HepG2 (cell line): ENCODE results near the gene ALG13. TPM values are rescaled to one million over a fixed set of nuclear protein-coding genes. Genes with fewer than 3 reads are reported as not detected.
A peak's percentile ranks its signal among the peaks of the same experiment; 100 is the strongest.

ENCODE experiments used
- ATF7-NPFF ChIP-seq: sonication (generic); formaldehyde crosslinking; IDR thresholded peaks from 2 replicates; pipeline ENCODE4 v1.8.1; 2023; ENCODE audit warnings: mild to moderate bottlenecking, low read depth, missing genetic modification reagents, moderate library complexity
- CBFB ChIP-seq: sonication (generic); formaldehyde crosslinking; IDR thresholded peaks from 2 replicates; pipeline ENCODE4 v1.4.0; 2020; ENCODE audit warnings: missing genetic modification reagents
- CEBPZ ChIP-seq: IDR thresholded peaks from 2 replicates; pipeline ENCODE4 v1.6.1; 2012; ENCODE audit warnings: low read length, improper control_type of control experiment
- E2F2 ChIP-seq: sonication (generic); formaldehyde crosslinking; IDR thresholded peaks from 2 replicates; pipeline ENCODE4 v1.4.0; 2020; ENCODE audit warnings: missing genetic modification reagents, borderline replicate concordance
- NBN ChIP-seq: fragments of 450-650 bp; conservative IDR thresholded peaks from 2 replicates; pipeline ENCODE4 v1.6.1; 2017
- PLRG1 ChIP-seq: fragments of 450-650 bp; conservative IDR thresholded peaks from 2 replicates; pipeline ENCODE4 v1.6.1; 2016
- SMAD9 ChIP-seq: sonication (generic); formaldehyde crosslinking; IDR thresholded peaks from 2 replicates; pipeline ENCODE4 v1.5.1; 2020; ENCODE audit warnings: mild to moderate bottlenecking, missing genetic modification reagents
- SP2 ChIP-seq: sonication (generic); formaldehyde crosslinking; IDR thresholded peaks from 2 replicates; pipeline ENCODE4 v1.5.1; 2020; ENCODE audit warnings: mild to moderate bottlenecking, missing genetic modification reagents
- TFE3 ChIP-seq: IDR thresholded peaks from 2 replicates; pipeline ENCODE4 v1.6.1; 2016
- THAP9 ChIP-seq: sonication (generic); formaldehyde crosslinking; IDR thresholded peaks from 2 replicates; pipeline ENCODE4; 2020; ENCODE audit warnings: missing genetic modification reagents, mild to moderate bottlenecking, borderline replicate concordance
- ZBTB20 ChIP-seq: sonication (generic); formaldehyde crosslinking; IDR thresholded peaks from 2 replicates; pipeline ENCODE4 v1.8.1; 2023; ENCODE audit warnings: missing genetic modification reagents, low read depth, mild to moderate bottlenecking, borderline replicate concordance
- ZNF234 ChIP-seq: sonication (generic); formaldehyde crosslinking; conservative IDR thresholded peaks from 2 replicates; pipeline ENCODE4 v1.5.1; 2020; ENCODE audit warnings: mild to moderate bottlenecking, missing genetic modification reagents
- ZNF576 ChIP-seq: sonication (generic); formaldehyde crosslinking; IDR thresholded peaks from 2 replicates; pipeline ENCODE4 v1.4.0; 2020; ENCODE audit warnings: mild to moderate bottlenecking, missing genetic modification reagents
- ZNF607 ChIP-seq: sonication (generic); formaldehyde crosslinking; IDR thresholded peaks from 2 replicates; pipeline ENCODE4 v1.5.1; 2020; ENCODE audit warnings: missing genetic modification reagents, mild to moderate bottlenecking, borderline replicate concordance
- ZNF614 ChIP-seq: IDR thresholded peaks from 2 replicates; pipeline ENCODE4 v1.6.1; 2018; ENCODE audit warnings: missing biosample characterization, missing genetic modification reagents, inconsistent platforms, borderline replicate concordance
- ZNF784 ChIP-seq: sonication (generic); formaldehyde crosslinking; IDR thresholded peaks from 2 replicates; pipeline ENCODE4 v1.5.1; 2020; ENCODE audit warnings: missing genetic modification reagents, mild to moderate bottlenecking, borderline replicate concordance
- polyA plus RNA-seq, 8 experiments: library from polyadenylated mRNA; depleted of rRNA in 3 of 8; stranded (reverse) in 7 of 8; unstranded in 1 of 8; fragments of >200 nt; fragmentation: Illumina TruSeq in 4 of 8; extraction: Trizol in 4 of 8; gene quantifications; 2 replicates each; pipeline versions ENCODE4 v1.2.1 to v1.2.3, GENCODE V29; 2011 to 2016; ENCODE audit warnings: low read depth in 4 of 8, missing spikeins in 1 of 8, mixed read lengths in 1 of 8; ENCODE audit not compliant: insufficient read depth in 1 of 8
- total RNA-seq, 5 experiments: library from RNA; depleted of rRNA; stranded (reverse); fragments of >200 nt; fragmentation: Illumina TruSeq; extraction: Trizol; gene quantifications; 2 replicates each; pipeline ENCODE4 v1.2.3, GENCODE V29; 2016; ENCODE audit warnings: low read depth in 1 of 5

The ALG13 gene
- total and polyA plus RNA-seq, 2 of the 13 experiments (the other 11 are each of a cell fraction or from before 2014, with no cell fraction given), result 31.2 to 65.5 TPM

GRCh38 chrX:111680988-111681779, at the start of gene ALG13 (continued):
- TF ChIP-seq CEBPZ (no peak), ATF7-NPFF (0 out of 2 replicates have a peak, but pooled peaks have one; percentile 38), NBN (no peak), ZBTB20 (CRISPR knock-in tag) (no peak; the same call in 1 of the 2 replicates), E2F2 (CRISPR knock-in tag) (no peak), PLRG1 (no peak), ZNF614 (no peak), THAP9 (peak; percentile 60; the same call in 1 of the 2 replicates), ZNF234 (CRISPR knock-in tag) (no peak), SP2 (CRISPR knock-in tag) (peak; percentile 23; the same call in 1 of the 2 replicates), TFE3 (no peak), ZNF607 (no peak), CBFB (CRISPR knock-in tag) (no peak), ZNF576 (CRISPR knock-in tag) (no peak), SMAD9 (CRISPR knock-in tag) (no peak), ZNF784 (CRISPR knock-in tag) (no peak)
